Measurements from ENCODE around the gene PLEKHM2. TPM values are rescaled to one million over a fixed set of nuclear protein-coding genes. Genes with fewer than 3 reads are reported as not detected.

PLEKHM2 gene

Small RNA genes lying within 50 kb of the gene (small RNA-seq; reads per million reads assigned to genes)
- gene AL121992.2 (ENCODE audit: insufficient read depth) = not detected
